IMR-90 (cell line): ENCODE results near the gene USP32. TPM values are rescaled to one million over a fixed set of nuclear protein-coding genes. Genes with fewer than 3 reads are reported as not detected.

Source experiments
- ATAC-seq: fragments of 200-7000 bp; cut with Tn5 transposase; 2 replicates; pipeline ENCODE4 v1.9.1; 2020; ENCODE audit warnings: low read depth, mild to moderate bottlenecking, moderate library complexity
- BruUV-seq: library from RNA; stranded (reverse); fragments of 400-500 nt; replicated peaks from 2 replicates; lab custom pipeline; 2021; lab: Mats Ljungman, UMichigan
- CTCF ChIA-PET: fragments of 300-600 bp; formaldehyde crosslinking; extraction: SDS; loops from one replicate; lab custom pipeline; 2021; ENCODE audit warnings: antibody characterized with exemption; lab: Yijun Ruan, JAX
- POLR2A ChIA-PET: fragments of 300-600 bp; sonication (Branson Sonifier 250); formaldehyde crosslinking; loops from one replicate; lab custom pipeline; 2022; ENCODE audit warnings: antibody characterized with exemption; ENCODE audit not compliant: unreplicated experiment; lab: Charles Lee
- DNase-seq: peaks from one replicate; pipeline ENCODE4 v3.0.0; 2013
- H2AFZ ChIP-seq: replicated peaks from 2 replicates; pipeline ENCODE3; 2013; ENCODE audit warnings: low read length, mild to moderate bottlenecking; ENCODE audit not compliant: poor library complexity
- H2AK5ac ChIP-seq: 2 replicates; pipeline ENCODE4 v1.6.1; 2013; ENCODE audit warnings: low read depth, low read length, inconsistent platforms
- H2AK9ac ChIP-seq: replicated peaks from 2 replicates; pipeline ENCODE3; 2013; ENCODE audit warnings: mild to moderate bottlenecking, low read depth, low read length, moderate library complexity; ENCODE audit not compliant: poor library complexity
- H2BK120ac ChIP-seq: 2 replicates; pipeline ENCODE4 v1.6.1; 2013; ENCODE audit warnings: low read depth, low read length, inconsistent platforms
- H2BK15ac ChIP-seq: 3 replicates; pipeline ENCODE4 v1.6.1; 2013; ENCODE audit warnings: low read depth, low read length, inconsistent platforms
- H2BK20ac ChIP-seq: 2 replicates; pipeline ENCODE4 v1.6.1; 2013; ENCODE audit warnings: low read depth, mild to moderate bottlenecking, inconsistent platforms, low read length, moderate library complexity
- H2BK5ac ChIP-seq: 2 replicates; pipeline ENCODE4 v1.6.1; 2013; ENCODE audit warnings: mild to moderate bottlenecking, low read depth, low read length, inconsistent platforms; ENCODE audit not compliant: poor library complexity, severe bottlenecking
- H3K14ac ChIP-seq: replicated peaks from 2 replicates; pipeline ENCODE4 v1.6.1; 2013; ENCODE audit warnings: low read depth, low read length, inconsistent platforms
- H3K18ac ChIP-seq: 2 replicates; pipeline ENCODE4 v1.6.1; 2013; ENCODE audit warnings: low read depth, low read length, control low read depth
- H3K23ac ChIP-seq: 2 replicates; pipeline ENCODE4 v1.6.1; 2013; ENCODE audit warnings: low read depth, low read length, inconsistent platforms
- H3K27ac ChIP-seq: 2 replicates; pipeline ENCODE4 v1.5.1; 2013; ENCODE audit warnings: mild to moderate bottlenecking, control low read depth, low read length; ENCODE audit not compliant: insufficient read depth
- H3K27me3 ChIP-seq: 2 replicates; pipeline ENCODE4 v1.6.1; 2013; ENCODE audit warnings: low read length; ENCODE audit not compliant: control insufficient read depth, insufficient read depth
- H3K36me3 ChIP-seq: 2 replicates; pipeline ENCODE4 v1.6.1; 2013; ENCODE audit warnings: low read length, mixed read lengths; ENCODE audit not compliant: control insufficient read depth, insufficient read depth
- H3K4ac ChIP-seq: 2 replicates; pipeline ENCODE4 v1.6.1; 2013; ENCODE audit warnings: low read depth, low read length, inconsistent platforms
- H3K4me1 ChIP-seq: 2 replicates; pipeline ENCODE4 v1.6.1; 2013; ENCODE audit warnings: low read length, mixed read lengths; ENCODE audit not compliant: control insufficient read depth, insufficient read depth
- H3K4me2 ChIP-seq: 2 replicates; pipeline ENCODE4 v1.6.1; 2013; ENCODE audit warnings: low read depth, mild to moderate bottlenecking, control low read depth, low read length, moderate library complexity
- H3K4me3 ChIP-seq: 2 replicates; pipeline ENCODE4 v1.5.1; 2013; ENCODE audit warnings: low read depth, mild to moderate bottlenecking, control low read depth, low read length, moderate library complexity; ENCODE audit not compliant: insufficient read depth
- H3K56ac ChIP-seq: 2 replicates; pipeline ENCODE4 v1.6.1; 2013; ENCODE audit warnings: low read length, inconsistent platforms; ENCODE audit not compliant: insufficient read depth; ENCODE audit errors: extremely low read depth
- H3K79me1 ChIP-seq, 2 experiments: 2 replicates each; pipeline ENCODE4 v1.6.1; 2013; ENCODE audit warnings: low read length in 2 of 2, inconsistent platforms in 1 of 2, low read depth in 1 of 2
- H3K9ac ChIP-seq: 2 replicates; pipeline ENCODE4 v1.6.1; 2013; ENCODE audit warnings: low read depth, low read length, control low read depth
- H3K9me1 ChIP-seq: 2 replicates; pipeline ENCODE4 v1.6.1; 2013; ENCODE audit warnings: low read length, inconsistent platforms; ENCODE audit not compliant: insufficient read depth
- H3K9me3 ChIP-seq: 2 replicates; pipeline ENCODE4 v1.6.1; 2013; ENCODE audit warnings: low read length; ENCODE audit not compliant: control insufficient read depth, insufficient read depth
- H4K20me1 ChIP-seq: 2 replicates; pipeline ENCODE4 v1.6.1; 2013; ENCODE audit warnings: low read length, inconsistent platforms; ENCODE audit not compliant: insufficient read depth
- H4K5ac ChIP-seq: 2 replicates; pipeline ENCODE4 v1.6.1; 2013; ENCODE audit warnings: mild to moderate bottlenecking, low read depth, low read length, control low read depth
- H4K8ac ChIP-seq, 2 experiments: 2 replicates each; pipeline ENCODE4 v1.6.1; 2013; ENCODE audit warnings: low read depth in 2 of 2, low read length in 2 of 2, control low read depth in 1 of 2, inconsistent platforms in 1 of 2
- H4K91ac ChIP-seq: 2 replicates; pipeline ENCODE4 v1.6.1; 2013; ENCODE audit warnings: low read depth, low read length, inconsistent platforms; ENCODE audit not compliant: insufficient read depth
- BHLHE40 ChIP-seq: fragments of 150-350 bp; IDR thresholded peaks from 2 replicates; pipeline ENCODE4 v1.6.1; 2016; ENCODE audit warnings: mild to moderate bottlenecking, low read depth, low read length
- CEBPB ChIP-seq: IDR thresholded peaks from 2 replicates; pipeline ENCODE4 v1.6.1; 2012; ENCODE audit warnings: low read depth, low read length, improper control_type of control experiment
- CTCF ChIP-seq: conservative IDR thresholded peaks from 2 replicates; pipeline ENCODE4 v1.5.1; 2012; ENCODE audit warnings: mild to moderate bottlenecking, low read depth, low read length, improper control_type of control experiment
- FOS ChIP-seq: fragments of 150-350 bp; IDR thresholded peaks from 2 replicates; pipeline ENCODE4 v1.6.1; 2016; ENCODE audit warnings: low read depth, low read length
- MAFK ChIP-seq: IDR thresholded peaks from 2 replicates; pipeline ENCODE4 v1.6.1; 2012; ENCODE audit warnings: low read depth, low read length, improper control_type of control experiment
- MAZ ChIP-seq: IDR thresholded peaks from 2 replicates; pipeline ENCODE4 v1.6.1; 2012; ENCODE audit warnings: low read depth, mild to moderate bottlenecking, low read length, improper control_type of control experiment, moderate library complexity, borderline replicate concordance
- MXI1 ChIP-seq: IDR thresholded peaks from 2 replicates; pipeline ENCODE4 v1.6.1; 2012; ENCODE audit warnings: low read depth, mild to moderate bottlenecking, low read length, moderate library complexity, borderline replicate concordance
- NFE2L2 ChIP-seq: fragments of 150-350 bp; IDR thresholded peaks from 2 replicates; pipeline ENCODE4 v1.6.1; 2016; ENCODE audit warnings: low read depth, mild to moderate bottlenecking, low read length
- POLR2A ChIP-seq: IDR thresholded peaks from 2 replicates; pipeline ENCODE4 v1.6.1; 2012; ENCODE audit warnings: mild to moderate bottlenecking, low read depth, low read length
- RAD21 ChIP-seq: IDR thresholded peaks from 2 replicates; pipeline ENCODE4 v1.6.1; 2012; ENCODE audit warnings: low read length, improper control_type of control experiment
- RCOR1 ChIP-seq: IDR thresholded peaks from 2 replicates; pipeline ENCODE4 v1.6.1; 2012; ENCODE audit warnings: mild to moderate bottlenecking, low read length, improper control_type of control experiment; ENCODE audit not compliant: insufficient replicate concordance
- RFX5 ChIP-seq: IDR thresholded peaks from 2 replicates; pipeline ENCODE4 v1.8.0; 2012; ENCODE audit warnings: low read depth, mild to moderate bottlenecking, low read length, moderate library complexity
- SMC3 ChIP-seq: fragments of 150-350 bp; IDR thresholded peaks from 2 replicates; pipeline ENCODE4 v1.6.1; 2016; ENCODE audit warnings: low read depth, mild to moderate bottlenecking, antibody characterized with exemption, low read length, moderate library complexity
- USF2 ChIP-seq: fragments of 150-350 bp; IDR thresholded peaks from 2 replicates; pipeline ENCODE4 v1.6.1; 2017; ENCODE audit warnings: mild to moderate bottlenecking, antibody characterized with exemption, low read length, low read depth
- WGBS, 2 experiments: methylation state at CpG; one replicate each; pipeline versions ENCODE4 v1.1.5 to v1.1.7; 2013; ENCODE audit warnings: missing lambda C conversion rate in 2 of 2; ENCODE audit not compliant: insufficient read length in 1 of 2; ENCODE audit errors: extremely low coverage in 2 of 2; 5-methylcytosine and 5-hydroxymethylcytosine counted together
- dilution Hi-C: fragments of 300-500 bp; cut with HindIII; formaldehyde crosslinking; loops from one replicate; pipeline ENCODE4 v1.14.3; 2018; ENCODE audit warnings: low sequenced_read_pairs; ENCODE audit not compliant: unreplicated experiment
- in situ Hi-C: fragments of 300-500 bp; cut with MboI; formaldehyde crosslinking; loops from 3 replicates; pipeline ENCODE4 v1.14.3; 2019; ENCODE audit warnings: low sequenced_read_pairs, inconsistent platforms, mixed read lengths
- intact Hi-C: fragments of 100-400 bp; cut with micrococcal nuclease; formaldehyde crosslinking; loops from 2 replicates; pipeline ENCODE4 v1.10.0; 2022
- polyA plus RNA-seq, 3 experiments: library from polyadenylated mRNA; depleted of rRNA; stranded (reverse); fragments of >200 nt; gene quantifications; 2 replicates each; pipeline ENCODE4 v1.2.3, GENCODE V29; 2012; ENCODE audit warnings: low replicate concordance in 1 of 3
- total RNA-seq: library from RNA; depleted of rRNA; stranded (reverse); fragments of >200 nt; gene quantifications from 2 replicates; pipeline ENCODE4 v1.2.3, GENCODE V29; 2012
- TF ChIP-seq, protein P1 (sequence below): fragments of 150-350 bp; IDR thresholded peaks from 2 replicates; pipeline ENCODE4 v1.6.1; 2016; ENCODE audit warnings: low read depth, mild to moderate bottlenecking, low read length, moderate library complexity, borderline replicate concordance

Gene USP32
- total and polyA plus RNA-seq, 2 of the 4 experiments (the other 2 are of a cell fraction): 16.8 to 46.8 TPM

GRCh38 chr17:60327134-60327900, 64.6 kb downstream of the USP32 start:
- WGBS, 2 experiments: 95% methylated on average over 4 of the region's 27 CpGs; no CpG with 5 or more reads in 1 of the 2 experiments
- ATAC-seq: no peak
- Histone ChIP-seq H4K20me1 (peaks cover 31% of the 10 kb centered on the region; the same call in 1 of the 2 replicates), H2BK20ac (no peak overlapping the region), H3K4me3 (no peak overlapping the region), H4K5ac (no peak overlapping the region), H3K9me1 (peaks cover 15% of the 10 kb centered on the region), H3K18ac (no peak overlapping the region), H3K4me1 (peaks cover 5% of the 10 kb centered on the region), H3K56ac (no peak overlapping the region), H3K9me3 (no peaks in the 10 kb centered on the region), H3K9ac (no peak overlapping the region), H2AK5ac (no peak overlapping the region), H3K4me2 (no peak overlapping the region), H2AK9ac (no peak overlapping the region), H4K8ac (no peak overlapping the region), H3K27ac (no peak overlapping the region; the same call in 1 of the 2 replicates), H3K4ac (no peak overlapping the region), H4K91ac (no peak overlapping the region), H2BK5ac (no peak overlapping the region), H3K27me3 (no peaks in the 10 kb centered on the region), H3K36me3 (peaks cover 9% of the 10 kb centered on the region; the same call in 1 of the 2 replicates), H2BK120ac (no peak overlapping the region), H3K23ac (no peak overlapping the region), H2BK15ac (no peak overlapping the region), H3K79me1 (peaks cover 23 to 69% of the 10 kb centered on the region in 2 experiments), H2AFZ (no peak overlapping the region), H3K14ac (no peak overlapping the region)
- ChIA-PET CTCF (no interaction called here), POLR2A (no interaction called here)
- dilution Hi-C loops: no loop called here
- in situ Hi-C loops: no loop called here
- DNase-seq: no peak
- no TSS peak for BruUV-seq
- intact Hi-C loops: no loop called here
- TF ChIP-seq BHLHE40: no peak
- TF ChIP-seq MAZ: no peak
- TF ChIP-seq, protein P1, sequence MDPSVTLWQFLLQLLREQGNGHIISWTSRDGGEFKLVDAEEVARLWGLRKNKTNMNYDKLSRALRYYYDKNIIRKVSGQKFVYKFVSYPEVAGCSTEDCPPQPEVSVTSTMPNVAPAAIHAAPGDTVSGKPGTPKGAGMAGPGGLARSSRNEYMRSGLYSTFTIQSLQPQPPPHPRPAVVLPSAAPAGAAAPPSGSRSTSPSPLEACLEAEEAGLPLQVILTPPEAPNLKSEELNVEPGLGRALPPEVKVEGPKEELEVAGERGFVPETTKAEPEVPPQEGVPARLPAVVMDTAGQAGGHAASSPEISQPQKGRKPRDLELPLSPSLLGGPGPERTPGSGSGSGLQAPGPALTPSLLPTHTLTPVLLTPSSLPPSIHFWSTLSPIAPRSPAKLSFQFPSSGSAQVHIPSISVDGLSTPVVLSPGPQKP: no peak
- TF ChIP-seq RFX5: no peak
- no peak for TF ChIP-seq POLR2A
- no peak for TF ChIP-seq MAFK
- no peak for TF ChIP-seq FOS
- TF ChIP-seq CEBPB: no peak
- TF ChIP-seq RAD21: no peak
- TF ChIP-seq RCOR1: no peak
- no peak for TF ChIP-seq MXI1
- TF ChIP-seq NFE2L2: no peak
- TF ChIP-seq SMC3: no peak
- TF ChIP-seq USF2: no peak
- TF ChIP-seq CTCF: no peak
